LNCAP (cell line): Measurements from ENCODE around the gene AFAP1.

ENCODE experiments used
- CTCF ChIP-seq: fragments of 450-650 bp; IDR thresholded peaks from 2 replicates; pipeline ENCODE4 v1.5.1; 2017; ENCODE audit warnings: mild to moderate bottlenecking

Gene AFAP1

DNA sequence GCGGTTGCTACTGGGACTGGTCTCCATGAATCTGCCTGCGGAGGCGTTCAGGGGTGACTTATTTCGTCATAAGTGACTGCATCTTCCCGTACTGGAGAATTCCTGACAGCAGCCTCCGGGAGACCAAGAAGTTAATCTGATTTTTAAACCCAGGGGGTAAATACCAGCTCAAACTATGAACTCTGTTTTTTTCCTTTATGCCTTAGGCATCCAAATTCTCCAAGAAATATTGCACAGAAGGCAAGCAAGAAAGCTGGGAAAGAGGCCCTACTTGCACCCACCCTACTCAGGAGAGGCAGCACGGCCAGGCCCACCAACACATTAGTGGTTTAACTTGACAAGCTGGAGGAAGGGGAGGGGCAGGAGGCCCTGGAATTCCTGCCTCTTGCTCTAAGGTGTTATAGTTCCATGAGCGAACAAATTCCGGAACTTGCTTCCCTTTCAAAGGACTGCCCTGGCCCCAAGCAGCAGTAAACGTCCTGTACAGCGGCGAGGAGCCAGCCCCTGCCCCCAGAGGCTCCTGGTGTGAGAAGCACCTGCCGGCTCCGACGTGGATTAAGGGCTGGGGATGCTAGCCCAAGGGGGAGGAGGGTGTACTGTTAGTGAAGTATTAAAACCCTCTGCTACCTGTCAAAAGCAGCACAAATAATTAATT, 177.2 kb downstream of the AFAP1 start:
- no peak for TF ChIP-seq CTCF

- TF ChIP-seq CTCF: peak; percentile 61
These were observed 177.9 kb downstream of the AFAP1 start for GRCh38 chr4:7761720-7762119.

GRCh38 chr4:7761312-7761711, 178.3 kb downstream of the AFAP1 start:
- no peak for TF ChIP-seq CTCF

DNA sequence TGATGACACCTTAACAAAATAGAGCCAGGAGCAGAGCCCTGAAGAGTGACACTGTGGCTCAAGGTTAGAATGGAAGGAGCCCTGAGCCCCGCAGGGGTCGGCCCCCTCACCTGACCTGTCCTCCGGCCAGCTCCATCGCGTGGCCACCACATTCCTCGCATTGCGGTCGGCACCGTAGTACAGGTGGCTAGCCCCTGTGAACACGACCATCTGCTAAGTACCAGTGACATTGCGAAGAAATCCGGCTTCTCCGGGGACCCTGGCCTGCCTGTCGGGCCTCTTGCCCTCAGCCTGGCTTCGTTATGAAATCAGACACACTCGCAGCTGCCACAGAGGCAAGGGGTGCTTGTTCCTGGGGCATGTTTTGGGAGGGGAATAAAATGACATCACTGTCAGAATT, 179.0 kb downstream of the AFAP1 start:
- TF ChIP-seq CTCF: no peak

DNA sequence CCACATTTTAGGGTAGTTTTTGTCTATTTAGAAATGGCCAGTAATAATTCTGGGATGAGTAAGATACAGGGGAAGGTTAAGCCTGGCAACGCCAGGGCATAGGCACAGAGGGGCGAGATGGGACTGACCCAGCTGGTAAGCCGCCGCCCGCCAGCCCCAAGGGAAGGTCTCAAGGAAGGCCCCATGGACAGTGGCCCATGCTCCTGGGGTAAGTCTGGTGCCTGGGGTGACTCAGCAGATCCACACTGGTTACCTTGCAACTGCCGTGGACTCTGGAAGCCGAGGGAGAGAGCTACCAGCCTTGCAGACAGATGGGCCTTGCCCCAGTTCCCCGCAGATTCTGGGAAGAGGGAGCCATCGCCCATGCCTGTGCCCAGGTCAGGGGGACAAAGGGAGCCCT, 179.4 kb downstream of the AFAP1 start:
- TF ChIP-seq CTCF: no peak

DNA sequence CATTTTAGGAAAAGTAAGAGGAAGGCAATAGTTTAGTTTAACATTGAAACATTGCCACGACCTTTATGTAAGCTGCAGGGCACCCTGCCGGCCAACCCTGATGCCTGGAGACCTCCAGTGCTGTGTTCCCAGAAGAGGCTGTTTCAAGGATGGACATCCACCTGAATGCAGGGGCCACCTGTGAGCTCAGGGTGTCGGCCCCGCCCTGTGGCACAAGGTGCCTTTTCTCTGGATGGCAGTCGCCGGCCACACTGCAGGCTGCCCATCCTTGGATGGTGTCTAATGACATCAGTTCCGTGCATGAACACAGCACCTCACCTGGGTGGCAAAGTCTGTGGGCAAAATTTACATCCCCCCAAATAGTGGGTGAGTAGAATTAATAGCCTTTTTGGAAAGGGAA, 180.0 kb downstream of the AFAP1 start:
- no peak for TF ChIP-seq CTCF

DNA sequence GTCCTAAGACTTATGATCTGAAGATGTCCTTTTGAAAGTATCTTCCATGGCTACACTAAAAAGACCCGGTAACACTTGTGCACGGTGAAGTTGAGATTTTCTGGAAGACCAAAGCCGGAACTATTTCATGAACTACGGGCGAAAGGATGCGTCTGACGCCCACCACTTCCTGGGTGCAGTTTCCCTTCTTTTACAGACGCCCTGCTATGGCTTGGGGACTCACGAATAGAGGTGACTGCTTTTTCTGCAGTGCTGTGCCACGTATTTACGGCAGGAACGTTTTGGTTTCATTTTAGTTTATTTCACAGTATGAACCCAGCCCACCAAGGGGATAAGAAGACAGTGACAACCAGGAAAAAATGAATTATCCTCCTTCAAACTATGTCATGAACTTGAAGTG, 180.4 kb downstream of the AFAP1 start:
- no peak for TF ChIP-seq CTCF

DNA sequence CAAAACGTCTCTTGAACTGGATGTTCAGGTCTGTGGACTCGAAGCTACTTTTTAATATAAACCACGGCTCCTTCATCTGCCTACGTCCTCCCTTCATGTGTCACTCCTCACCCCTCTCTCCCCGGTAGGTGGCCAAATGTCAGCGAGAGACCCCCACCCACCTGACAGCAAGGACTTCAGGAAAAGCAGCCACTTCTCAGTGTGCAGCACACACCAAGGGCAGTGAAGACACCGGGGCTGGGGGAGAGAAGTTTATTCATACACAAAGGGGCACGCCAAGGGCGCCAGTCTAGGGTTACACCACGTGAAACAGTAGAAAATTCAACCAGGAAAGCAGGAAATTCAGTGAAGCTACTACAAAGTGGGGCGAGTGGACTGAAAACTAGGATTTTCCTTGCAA, 181.2 kb downstream of the AFAP1 start:
- TF ChIP-seq CTCF: no peak
